Retinal pigment epithelial cell (primary cell): ENCODE measurements around the gene LPIN3.

Source experiments
- DNase-seq: peaks from one replicate; pipeline ENCODE4 v3.0.0-alpha.2; 2010; ENCODE audit warnings: low read depth
- H3K4me3 ChIP-seq: 2 replicates; pipeline ENCODE4 v1.5.1; 2011; ENCODE audit warnings: mild to moderate bottlenecking, low read length, control low read depth, moderate library complexity
- CTCF ChIP-seq: conservative IDR thresholded peaks from 2 replicates; pipeline ENCODE4 v1.5.1; 2011; ENCODE audit warnings: low read depth, low read length, control low read depth, inconsistent platforms

Gene LPIN3

GRCh38 chr20:41393705-41394066, 53.1 kb downstream of the LPIN3 start:
- TF ChIP-seq CTCF: no peak
- no peak for DNase-seq
- no peak overlapping the region for H3K4me3 ChIP-seq

- H3K4me3 ChIP-seq: no peak overlapping the region
- DNase-seq: no peak
- TF ChIP-seq CTCF: no peak
These were observed 53.5 kb downstream of the LPIN3 start for GRCh38 chr20:41394081-41394480.

GRCh38 chr20:41394931-41395666, 54.5 kb downstream of the LPIN3 start:
- no peak overlapping the region for H3K4me3 ChIP-seq
- no peak for DNase-seq
- TF ChIP-seq CTCF: no peak

- DNase-seq: no peak
- no peak overlapping the region for H3K4me3 ChIP-seq
- no peak for TF ChIP-seq CTCF
These were observed 55.3 kb downstream of the LPIN3 start for GRCh38 chr20:41395667-41396664.

- DNase-seq: no peak
- H3K4me3 ChIP-seq: no peak overlapping the region
- no peak for TF ChIP-seq CTCF
These were observed 57.8 kb downstream of the LPIN3 start for GRCh38 chr20:41398408-41398807.

GRCh38 chr20:41403604-41404003, 63.0 kb downstream of the LPIN3 start:
- no peak for TF ChIP-seq CTCF
- no peak overlapping the region for H3K4me3 ChIP-seq
- no peak for DNase-seq
